ENCODE results near the gene KLF6. TPM values are rescaled to one million over a fixed set of nuclear protein-coding genes. Genes with fewer than 3 reads are reported as not detected.

KLF6 gene
- polyA plus RNA-seq, 1 of the 3 experiments (the other 2 are of a cell fraction): 148 TPM

DNA sequence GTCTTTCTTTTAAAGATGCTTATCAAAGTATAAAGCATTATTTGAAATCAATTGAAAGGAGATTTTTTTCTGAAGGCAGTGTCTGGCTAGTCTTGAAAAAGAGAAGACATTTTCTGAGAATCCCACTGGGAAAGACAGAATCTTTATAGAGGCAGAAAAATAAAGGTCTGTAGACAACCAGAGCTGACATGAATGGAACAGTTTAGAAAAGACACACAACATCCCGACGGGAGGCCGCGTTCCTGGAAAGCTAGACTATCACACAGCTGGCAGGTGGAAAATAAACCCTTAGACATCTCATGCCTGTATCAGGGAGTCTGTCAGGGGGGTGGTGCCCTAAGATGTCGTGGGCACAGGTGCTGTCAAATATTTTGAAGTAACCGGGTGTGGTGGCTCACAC, 48.0 kb upstream of the KLF6 start:
- Histone ChIP-seq H3K4me3 (ENCODE audit: low read depth in 2 of 2, low read length in 1 of 2) (no peak overlapping the region), H2AFZ (ENCODE audit: low read depth) (no peak overlapping the region), H3K27ac (ENCODE audit: low read depth in 2 of 2, low read length in 1 of 2) (no peak overlapping the region), H3K79me2 (ENCODE audit: insufficient read depth) (no peaks in the 10 kb centered on the region), H3K9ac (no peak overlapping the region), H3K4me1 (ENCODE audit: control insufficient read depth in 1 of 2, insufficient read depth in 2 of 2, low read depth in 1 of 2, low read length in 1 of 2) (peaks cover 4 to 13% of the 10 kb centered on the region in 2 experiments; a peak in 3 of 4 replicates), H3K9me3 (no peaks in the 10 kb centered on the region), H3K36me3 (replicated peaks in 1 of 2; ENCODE audit: control insufficient read depth in 1 of 2, insufficient read depth in 2 of 2, low read length in 1 of 2) (no peaks in the 10 kb centered on the region), H3F3A (replicated peaks; ENCODE audit: insufficient read depth) (no peaks in the 10 kb centered on the region), H4K20me1 (ENCODE audit: insufficient read depth) (no peaks in the 10 kb centered on the region), H3K27me3 (ENCODE audit: insufficient read depth) (no peaks in the 10 kb centered on the region), H3K9me2 (no peaks in the 10 kb centered on the region), H3K4me2 (no peak overlapping the region)
- ChIA-PET POLR2A (no interaction called here), CTCF (no interaction called here)
- DNase-seq: no peak
- TF ChIP-seq SIN3A (IDR thresholded peaks at IDR 0.05; ENCODE audit: borderline replicate concordance, low read depth, low read length) (no peak), MXI1 (IDR thresholded peaks at IDR 0.05; ENCODE audit: low read depth, low read length) (no peak), MAX (IDR thresholded peaks at IDR 0.05; ENCODE audit: low read depth) (no peak), RXRA (IDR thresholded peaks at IDR 0.05; ENCODE audit: borderline replicate concordance, low read depth) (no peak), RAD21 (IDR thresholded peaks at IDR 0.05; ENCODE audit: low read length) (no peak), TCF12 (IDR thresholded peaks at IDR 0.05) (no peak), TEAD4 (IDR thresholded peaks at IDR 0.05; ENCODE audit: borderline replicate concordance, insufficient read depth) (no peak), NRF1 (IDR thresholded peaks at IDR 0.05; ENCODE audit: low read depth, low read length) (no peak), JUND (IDR thresholded peaks at IDR 0.05) (no peak), RFX5 (IDR thresholded peaks at IDR 0.05; ENCODE audit: low read length) (no peak), REST (IDR thresholded peaks at IDR 0.05; ENCODE audit: low read depth, low read length) (no peak), EP300 (IDR thresholded peaks at IDR 0.05; ENCODE audit: borderline replicate concordance in 1 of 2, low read depth in 1 of 2, low read length in 1 of 2) (no peak), POLR2AphosphoS5 (IDR thresholded peaks at IDR 0.05; ENCODE audit: low read depth, low read length) (no peak)
- 92% methylated on average over 6 of the region's 6 CpGs for WGBS (ENCODE audit: low lambda C conversion rate)

DNA sequence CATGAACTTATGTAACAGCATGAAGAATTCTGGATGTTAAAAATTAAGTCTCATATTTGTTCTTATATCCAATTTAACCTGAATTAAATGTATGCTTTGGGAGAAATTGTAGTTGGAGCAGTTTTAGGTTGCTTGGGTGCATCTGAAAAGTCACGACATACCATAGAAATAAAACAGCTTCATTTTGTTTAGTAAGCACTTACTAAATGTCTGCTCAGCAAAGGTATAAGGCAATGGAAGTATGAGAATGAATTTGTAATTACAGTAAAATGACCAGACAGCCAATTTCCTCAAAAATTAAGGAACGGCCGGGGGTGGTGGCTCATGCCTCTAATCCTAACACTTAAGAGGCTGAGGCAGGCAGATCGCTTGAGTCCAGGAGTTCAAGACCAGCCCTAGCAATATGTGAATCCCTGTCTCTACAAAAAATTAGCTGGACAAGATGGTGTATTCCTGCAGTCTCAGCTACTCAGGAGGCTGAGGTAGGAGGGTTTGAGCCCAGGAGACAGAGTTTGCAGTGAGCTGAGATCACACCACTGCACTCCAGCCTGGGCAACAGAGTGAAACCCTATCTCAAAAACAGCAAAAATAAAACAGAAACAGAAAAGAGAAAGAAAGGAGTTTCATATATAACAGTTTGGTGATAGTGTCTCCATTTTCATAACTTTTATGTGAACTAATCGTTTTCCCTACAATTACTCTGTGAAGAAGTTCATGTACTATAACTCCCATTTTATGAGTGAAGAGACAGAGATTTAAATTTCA, 47.2 kb upstream of the KLF6 start:
- TF ChIP-seq TAF1 (IDR thresholded peaks at IDR 0.05; ENCODE audit: borderline replicate concordance, low read depth, low read length) (no peak), RAD21 (IDR thresholded peaks at IDR 0.05; ENCODE audit: low read length) (no peak), USF1 (IDR thresholded peaks at IDR 0.05; ENCODE audit: borderline replicate concordance, low read depth) (no peak)
- 83% methylated on average over 5 of the region's 5 CpGs for WGBS (ENCODE audit: low lambda C conversion rate)
- Histone ChIP-seq H3K36me3 (replicated peaks in 1 of 2; ENCODE audit: control insufficient read depth in 1 of 2, insufficient read depth in 2 of 2, low read length in 1 of 2) (no peaks in the 10 kb centered on the region), H3K9me3 (no peaks in the 10 kb centered on the region), H3K79me2 (ENCODE audit: insufficient read depth) (no peaks in the 10 kb centered on the region), H3K27me3 (ENCODE audit: insufficient read depth) (no peaks in the 10 kb centered on the region), H3K4me3 (ENCODE audit: low read depth in 2 of 2, low read length in 1 of 2) (no peak overlapping the region), H4K20me1 (ENCODE audit: insufficient read depth) (no peaks in the 10 kb centered on the region), H3K9me2 (no peaks in the 10 kb centered on the region), H2AFZ (ENCODE audit: low read depth) (0 out of 2 replicates have a peak overlapping the region, but pooled peaks have one; percentile 22), H3K4me2 (no peak overlapping the region), H3K27ac (ENCODE audit: low read depth in 2 of 2, low read length in 1 of 2) (no peak overlapping the region), H3K4me1 (ENCODE audit: control insufficient read depth in 1 of 2, insufficient read depth in 2 of 2, low read depth in 1 of 2, low read length in 1 of 2) (peaks cover 4 to 11% of the 10 kb centered on the region in 2 experiments; a peak in 3 of 4 replicates), H3F3A (replicated peaks; ENCODE audit: insufficient read depth) (no peaks in the 10 kb centered on the region), H3K9ac (no peak overlapping the region)
- POLR2A ChIA-PET: no interaction called here
- no peak for DNase-seq
- CTCF ChIA-PET: no interaction called here

All from SK-N-SH (cell line).